WERI-Rb-1 (cell line): ENCODE data around the gene ABHD12B.

Source experiments
- DNase-seq: peaks from one replicate; pipeline ENCODE4 v3.0.0-alpha.2; 2020
- H3K27ac ChIP-seq: fragments of 250-450 bp; sonication (Bioruptor Pico); 2 replicates; pipeline ENCODE4 v1.5.1; 2020; ENCODE audit warnings: mild to moderate bottlenecking, moderate library complexity
- H3K27me3 ChIP-seq: fragments of 250-450 bp; sonication (Bioruptor Pico); 2 replicates; pipeline ENCODE4 v1.5.1; 2021; ENCODE audit warnings: mild to moderate bottlenecking, low read depth, moderate library complexity; ENCODE audit not compliant: insufficient read depth, severe bottlenecking
- H3K36me3 ChIP-seq: fragments of 250-450 bp; sonication (Bioruptor Pico); 2 replicates; pipeline ENCODE4 v1.5.1; 2020; ENCODE audit warnings: mild to moderate bottlenecking, moderate library complexity
- H3K4me3 ChIP-seq: 2 replicates; pipeline ENCODE4 v1.5.1; 2011; ENCODE audit warnings: low read depth, mild to moderate bottlenecking, control low read depth, low read length
- H3K9me3 ChIP-seq: fragments of 250-450 bp; sonication (Bioruptor Pico); 2 replicates; pipeline ENCODE4 v1.5.1; 2021; ENCODE audit warnings: mild to moderate bottlenecking, moderate library complexity; ENCODE audit not compliant: severe bottlenecking
- CTCF ChIP-seq: IDR thresholded peaks from 2 replicates; pipeline ENCODE4 v1.5.1; 2011; ENCODE audit warnings: low read depth, mild to moderate bottlenecking, control low read depth, inconsistent platforms, low read length

Gene ABHD12B

GRCh38 chr14:50831726-50832168 is 40.1 kb upstream of the ABHD12B start:
- no peak for TF ChIP-seq CTCF
- no peak for DNase-seq
- Histone ChIP-seq H3K27me3 (no peaks in the 10 kb centered on the region), H3K4me3 (peak overlapping the region; percentile 96), H3K27ac (peak overlapping the region; percentile 81), H3K36me3 (peaks cover 8% of the 10 kb centered on the region), H3K9me3 (no peaks in the 10 kb centered on the region)

GRCh38 chr14:50832935-50833630 is 38.8 kb upstream of the ABHD12B start:
- H3K36me3 ChIP-seq, result peaks cover 5% of the 10 kb centered on the region
- H3K27ac ChIP-seq, result no peak overlapping the region
- TF ChIP-seq CTCF, result no peak
- H3K4me3 ChIP-seq, result no peak overlapping the region
- H3K9me3 ChIP-seq, result no peaks in the 10 kb centered on the region
- no peaks in the 10 kb centered on the region for H3K27me3 ChIP-seq
- DNase-seq, result no peak

GRCh38 chr14:50834802-50835276 is 37.0 kb upstream of the ABHD12B start:
- no peaks in the 10 kb centered on the region for H3K9me3 ChIP-seq
- no peak for DNase-seq
- no peaks in the 10 kb centered on the region; the same call in 1 of the 2 replicates for H3K36me3 ChIP-seq
- TF ChIP-seq CTCF, result no peak
- H3K27me3 ChIP-seq, result no peaks in the 10 kb centered on the region
- no peak overlapping the region for H3K27ac ChIP-seq
- H3K4me3 ChIP-seq, result no peak overlapping the region

- no peaks in the 10 kb centered on the region for H3K9me3 ChIP-seq
- H3K4me3 ChIP-seq, result no peak overlapping the region
- no peak for TF ChIP-seq CTCF
- no peaks in the 10 kb centered on the region; the same call in 1 of the 2 replicates for H3K36me3 ChIP-seq
- H3K27me3 ChIP-seq, result no peaks in the 10 kb centered on the region
- no peak overlapping the region for H3K27ac ChIP-seq
- DNase-seq, result no peak
Observed at GRCh38 chr14:50835280-50835679, 36.6 kb upstream of the ABHD12B start.

DNA sequence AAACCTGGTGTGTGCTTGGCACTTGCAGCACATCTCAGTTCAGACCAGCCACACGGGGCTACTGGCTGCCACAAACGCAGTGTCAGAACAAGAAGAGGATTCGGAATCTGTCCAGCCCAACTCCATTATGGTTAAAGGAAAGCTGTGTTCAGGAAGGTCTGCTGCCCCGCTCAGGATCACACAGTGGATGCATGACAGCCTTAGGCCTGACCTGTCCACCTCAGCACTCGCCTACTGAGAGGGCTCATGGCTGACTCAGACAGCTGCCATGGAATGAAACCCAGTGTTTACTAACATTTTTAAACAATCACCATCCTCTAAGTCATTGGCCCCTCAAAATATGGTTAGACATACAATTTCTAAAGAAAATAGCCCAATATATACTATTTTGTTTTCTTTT is 35.3 kb upstream of the ABHD12B start:
- Histone ChIP-seq H3K36me3 (no peaks in the 10 kb centered on the region), H3K4me3 (no peak overlapping the region), H3K9me3 (no peaks in the 10 kb centered on the region), H3K27me3 (no peaks in the 10 kb centered on the region), H3K27ac (no peak overlapping the region)
- DNase-seq, result no peak
- TF ChIP-seq CTCF, result no peak

- no peak for DNase-seq
- no peak for TF ChIP-seq CTCF
- H3K9me3 ChIP-seq, result no peaks in the 10 kb centered on the region
- H3K36me3 ChIP-seq, result no peaks in the 10 kb centered on the region
- no peaks in the 10 kb centered on the region for H3K27me3 ChIP-seq
- no peak overlapping the region for H3K4me3 ChIP-seq
- H3K27ac ChIP-seq, result no peak overlapping the region
Observed at GRCh38 chr14:50837271-50837670, 34.6 kb upstream of the ABHD12B start.
